Stomach smooth muscle (tissue), 2 donors: Measurements from ENCODE around the gene PRKG1.

ENCODE experiments used
- H3K27ac ChIP-seq: one replicate; pipeline ENCODE4 v1.7.0; 2013; ENCODE audit warnings: mild to moderate bottlenecking, low read length, inconsistent platforms
- H3K27me3 ChIP-seq, 2 donors: one replicate each; pipeline ENCODE4 v1.7.0; 2013; ENCODE audit warnings: low read length in 2 of 2; ENCODE audit not compliant: insufficient read depth in 2 of 2, control insufficient read depth in 1 of 2
- H3K36me3 ChIP-seq, 2 donors: one replicate each; pipeline ENCODE4 v1.7.0; 2013; ENCODE audit warnings: low read length in 2 of 2; ENCODE audit not compliant: control insufficient read depth in 2 of 2, insufficient read depth in 2 of 2
- H3K4me1 ChIP-seq: one replicate; pipeline ENCODE4 v1.7.0; 2013; ENCODE audit warnings: low read length; ENCODE audit not compliant: control insufficient read depth, insufficient read depth
- H3K4me3 ChIP-seq, 2 donors: one replicate each; pipeline ENCODE4 v1.7.0; 2013; ENCODE audit warnings: low read length in 2 of 2
- H3K9ac ChIP-seq, 2 donors: one replicate each; pipeline ENCODE4 v1.7.0; 2013; ENCODE audit warnings: low read length in 2 of 2, mild to moderate bottlenecking in 1 of 2
- H3K9me3 ChIP-seq, 2 donors: one replicate each; pipeline ENCODE4 v1.7.0; 2013; ENCODE audit warnings: low read length in 2 of 2; ENCODE audit not compliant: control insufficient read depth in 2 of 2
- donor health status: healthy.
- donor health status: Pancreatic carcinoma.

Gene PRKG1

GRCh38 chr10:51585742-51586141, 511.5 kb downstream of the PRKG1 start:
- H3K9me3 ChIP-seq, result no peaks in the 10 kb centered on the region
- no peak overlapping the region for H3K4me3 ChIP-seq
- no peak overlapping the region for H3K27ac ChIP-seq
- no peak overlapping the region for H3K9ac ChIP-seq
- H3K4me1 ChIP-seq, result no peaks in the 10 kb centered on the region
- no peaks in the 10 kb centered on the region for H3K27me3 ChIP-seq
- no peaks in the 10 kb centered on the region for H3K36me3 ChIP-seq

GRCh38 chr10:51588984-51589383, 514.7 kb downstream of the PRKG1 start:
- no peaks in the 10 kb centered on the region for H3K9me3 ChIP-seq
- no peaks in the 10 kb centered on the region for H3K36me3 ChIP-seq
- no peak overlapping the region for H3K27ac ChIP-seq
- no peaks in the 10 kb centered on the region for H3K27me3 ChIP-seq
- no peaks in the 10 kb centered on the region for H3K4me1 ChIP-seq
- no peak overlapping the region for H3K4me3 ChIP-seq
- H3K9ac ChIP-seq, result no peak overlapping the region

GRCh38 chr10:51590818-51591217, 516.5 kb downstream of the PRKG1 start:
- Histone ChIP-seq H3K27me3 (no peaks in the 10 kb centered on the region), H3K4me3 (no peak overlapping the region), H3K36me3 (no peaks in the 10 kb centered on the region), H3K9ac (no peak overlapping the region), H3K4me1 (no peaks in the 10 kb centered on the region), H3K9me3 (no peaks in the 10 kb centered on the region), H3K27ac (no peak overlapping the region)

- no peak overlapping the region for H3K4me3 ChIP-seq
- no peaks in the 10 kb centered on the region for H3K9me3 ChIP-seq
- no peaks in the 10 kb centered on the region for H3K4me1 ChIP-seq
- no peak overlapping the region for H3K9ac ChIP-seq
- no peak overlapping the region for H3K27ac ChIP-seq
- H3K36me3 ChIP-seq, result no peaks in the 10 kb centered on the region
- H3K27me3 ChIP-seq, result no peaks in the 10 kb centered on the region
These were observed 522.4 kb downstream of the PRKG1 start for GRCh38 chr10:51596695-51597094.

GRCh38 chr10:51599647-51600046, 525.4 kb downstream of the PRKG1 start:
- no peaks in the 10 kb centered on the region for H3K36me3 ChIP-seq
- no peaks in the 10 kb centered on the region for H3K27me3 ChIP-seq
- H3K4me3 ChIP-seq, result no peak overlapping the region
- no peaks in the 10 kb centered on the region for H3K9me3 ChIP-seq
- H3K27ac ChIP-seq, result no peak overlapping the region
- no peaks in the 10 kb centered on the region for H3K4me1 ChIP-seq
- H3K9ac ChIP-seq, result no peak overlapping the region

- H3K9ac ChIP-seq, result no peak overlapping the region
- no peaks in the 10 kb centered on the region for H3K4me1 ChIP-seq
- no peaks in the 10 kb centered on the region for H3K27me3 ChIP-seq
- H3K36me3 ChIP-seq, result no peaks in the 10 kb centered on the region
- no peaks in the 10 kb centered on the region for H3K9me3 ChIP-seq
- H3K27ac ChIP-seq, result no peak overlapping the region
- H3K4me3 ChIP-seq, result no peak overlapping the region
These were observed 528.0 kb downstream of the PRKG1 start for GRCh38 chr10:51602326-51602725.

GRCh38 chr10:51604579-51604978, 530.3 kb downstream of the PRKG1 start:
- H3K9ac ChIP-seq, result no peak overlapping the region
- H3K27me3 ChIP-seq, result no peaks in the 10 kb centered on the region
- no peaks in the 10 kb centered on the region for H3K36me3 ChIP-seq
- H3K27ac ChIP-seq, result no peak overlapping the region
- no peaks in the 10 kb centered on the region for H3K9me3 ChIP-seq
- H3K4me1 ChIP-seq, result no peaks in the 10 kb centered on the region
- no peak overlapping the region for H3K4me3 ChIP-seq

GRCh38 chr10:51606825-51607462, 532.7 kb downstream of the PRKG1 start:
- no peaks in the 10 kb centered on the region for H3K27me3 ChIP-seq
- H3K9me3 ChIP-seq, result no peaks in the 10 kb centered on the region
- no peak overlapping the region for H3K27ac ChIP-seq
- no peaks in the 10 kb centered on the region for H3K4me1 ChIP-seq
- H3K9ac ChIP-seq, result no peak overlapping the region
- no peak overlapping the region for H3K4me3 ChIP-seq
- H3K36me3 ChIP-seq, result no peaks in the 10 kb centered on the region

GRCh38 chr10:51607463-51607835, 533.2 kb downstream of the PRKG1 start:
- Histone ChIP-seq H3K9me3 (no peaks in the 10 kb centered on the region), H3K4me3 (no peak overlapping the region), H3K9ac (no peak overlapping the region), H3K27ac (no peak overlapping the region), H3K36me3 (no peaks in the 10 kb centered on the region), H3K27me3 (no peaks in the 10 kb centered on the region), H3K4me1 (no peaks in the 10 kb centered on the region)

GRCh38 chr10:51608211-51608610, 533.9 kb downstream of the PRKG1 start:
- Histone ChIP-seq H3K4me3 (no peak overlapping the region), H3K27ac (no peak overlapping the region), H3K4me1 (no peaks in the 10 kb centered on the region), H3K36me3 (no peaks in the 10 kb centered on the region), H3K27me3 (no peaks in the 10 kb centered on the region), H3K9ac (no peak overlapping the region), H3K9me3 (no peaks in the 10 kb centered on the region)

GRCh38 chr10:51615764-51616298, 541.5 kb downstream of the PRKG1 start:
- H3K9me3 ChIP-seq, result peaks cover 0 to 5% of the 10 kb centered on the region in 2 donors
- H3K27me3 ChIP-seq, result no peaks in the 10 kb centered on the region
- H3K4me3 ChIP-seq, result no peak overlapping the region
- no peak overlapping the region for H3K27ac ChIP-seq
- no peak overlapping the region for H3K9ac ChIP-seq
- H3K36me3 ChIP-seq, result no peaks in the 10 kb centered on the region
- no peaks in the 10 kb centered on the region for H3K4me1 ChIP-seq
